ENCODE measurements around the gene PSKH1. TPM values are rescaled to one million over a fixed set of nuclear protein-coding genes. Genes with fewer than 3 reads are reported as not detected.
A peak's percentile ranks its signal among the peaks of the same experiment; 100 is the strongest.

Gene PSKH1
- total RNA-seq, 1 donor from 2014 or later: 22.6 TPM

- intact Hi-C loops (cut with DNase I): no loop called here
- DNase-seq (ENCODE audit: low spot score): no peak
These were observed 51.8 kb downstream of the PSKH1 start for GRCh38 chr16:67944690-67945391.

DNA sequence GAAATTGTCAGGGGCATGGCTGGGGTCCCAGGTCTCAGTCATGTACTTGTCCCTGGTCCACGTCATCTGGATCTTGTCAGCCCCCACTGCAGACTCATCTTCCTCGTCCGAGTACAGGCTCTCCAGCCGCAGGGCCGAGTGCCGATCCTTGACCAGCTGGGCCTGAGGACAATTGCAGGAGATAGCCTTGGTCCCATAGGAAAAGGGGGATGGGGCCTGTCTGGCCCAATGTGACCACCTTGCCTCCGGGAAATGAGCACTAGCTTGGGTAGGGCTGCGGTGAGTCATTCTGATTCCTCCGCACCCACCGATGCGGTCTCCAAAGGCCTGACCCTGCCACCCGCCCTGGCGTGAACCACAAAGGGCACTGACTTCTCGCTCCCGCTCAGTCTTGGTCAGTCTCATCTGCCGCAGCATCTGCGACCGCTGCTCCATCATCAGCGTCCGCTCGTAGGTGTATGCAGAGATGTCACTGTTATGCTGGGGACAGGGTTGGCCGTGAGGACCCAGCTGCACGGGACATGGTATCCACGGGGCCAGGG, 52.4 kb downstream of the PSKH1 start:
- intact Hi-C loops (cut with DNase I): no loop called here
- DNase-seq (ENCODE audit: low spot score): no peak

- no peak for DNase-seq (ENCODE audit: low spot score)
- intact Hi-C loops (cut with DNase I): no loop called here
These were observed 53.1 kb downstream of the PSKH1 start for GRCh38 chr16:67946128-67946569.

DNA sequence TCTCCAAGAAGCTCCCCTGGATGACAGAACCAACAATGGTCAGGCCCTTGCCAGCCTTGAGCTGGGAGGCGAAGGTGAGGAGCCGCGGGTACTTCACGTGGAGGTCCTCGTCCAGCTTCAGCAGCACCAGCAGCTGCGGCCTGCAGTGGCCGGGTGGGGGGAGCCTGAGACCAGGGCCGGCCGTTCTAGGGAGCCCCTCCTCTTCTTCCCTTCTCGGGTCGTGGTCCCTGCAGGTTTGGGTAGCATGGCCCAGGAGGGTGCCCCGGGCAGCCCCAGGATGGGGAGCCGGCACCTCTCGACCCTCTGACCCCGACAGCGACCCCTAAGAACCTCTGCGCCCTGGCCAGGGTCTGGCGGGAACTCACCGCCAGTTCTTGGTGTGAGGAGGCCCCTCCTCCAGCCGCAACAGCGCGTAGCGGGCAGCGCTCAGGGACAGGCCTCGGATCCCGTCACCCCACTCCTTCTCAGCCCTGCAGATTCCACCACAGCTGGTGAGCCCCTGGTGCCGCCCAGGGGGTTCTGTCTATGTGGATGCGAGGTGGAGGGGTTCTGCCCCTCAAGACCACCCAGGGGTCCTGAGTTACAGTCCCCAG, 54.0 kb downstream of the PSKH1 start:
- intact Hi-C loops (cut with DNase I): no loop called here
- DNase-seq (ENCODE audit: low spot score): no peak

GRCh38 chr16:67948015-67948414, 55.0 kb downstream of the PSKH1 start:
- DNase-seq (ENCODE audit: low spot score): no peak
- intact Hi-C loops (cut with DNase I): no loop called here

DNA sequence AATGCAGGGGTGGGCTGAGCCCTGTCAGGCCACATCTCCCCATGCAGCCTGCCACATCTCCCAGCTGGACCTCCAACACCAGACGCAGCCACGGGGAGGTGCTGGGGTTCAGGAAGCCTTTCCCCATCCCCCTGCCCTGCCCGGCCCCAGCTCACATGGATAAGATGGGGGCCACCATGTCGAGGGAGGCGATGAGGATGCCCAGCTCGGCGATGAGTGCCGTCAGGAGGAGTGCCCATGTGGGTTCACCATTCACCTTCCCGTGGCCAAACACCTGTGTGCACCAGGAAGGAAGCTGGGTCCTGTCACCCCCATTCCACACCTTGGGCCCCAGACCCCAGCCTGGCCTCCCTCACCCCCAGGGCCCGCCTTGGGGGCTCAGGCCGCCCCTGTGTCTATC, 56.6 kb downstream of the PSKH1 start:
- no peak for DNase-seq (ENCODE audit: low spot score)
- intact Hi-C loops (cut with DNase I): no loop called here

DNA sequence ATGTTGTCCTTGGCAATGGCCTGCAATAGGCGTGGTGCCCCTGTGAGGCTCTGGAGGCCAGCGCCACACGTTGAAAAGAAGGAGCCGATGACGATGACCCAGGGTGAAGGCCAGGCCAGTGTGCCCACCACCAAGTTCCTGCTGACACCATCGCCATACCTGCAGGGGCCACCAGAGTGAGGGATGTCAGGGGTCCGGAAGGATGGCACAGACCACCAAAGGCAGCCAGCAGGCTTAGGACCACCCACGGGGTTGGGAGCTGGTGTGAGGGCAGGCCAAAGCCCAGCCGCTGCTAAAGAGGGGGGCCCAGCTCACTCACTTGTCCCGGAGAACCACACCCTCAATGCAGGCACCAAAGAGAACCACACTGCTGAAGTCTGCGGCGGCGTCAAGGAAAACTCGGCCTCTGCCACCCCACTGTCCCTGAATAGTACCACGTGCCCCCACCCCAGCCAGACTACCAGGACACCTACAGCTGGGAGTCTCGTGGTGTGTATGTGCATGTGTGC, 57.3 kb downstream of the PSKH1 start:
- DNase-seq (ENCODE audit: low spot score): no peak
- intact Hi-C loops (cut with DNase I): no loop called here

DNA sequence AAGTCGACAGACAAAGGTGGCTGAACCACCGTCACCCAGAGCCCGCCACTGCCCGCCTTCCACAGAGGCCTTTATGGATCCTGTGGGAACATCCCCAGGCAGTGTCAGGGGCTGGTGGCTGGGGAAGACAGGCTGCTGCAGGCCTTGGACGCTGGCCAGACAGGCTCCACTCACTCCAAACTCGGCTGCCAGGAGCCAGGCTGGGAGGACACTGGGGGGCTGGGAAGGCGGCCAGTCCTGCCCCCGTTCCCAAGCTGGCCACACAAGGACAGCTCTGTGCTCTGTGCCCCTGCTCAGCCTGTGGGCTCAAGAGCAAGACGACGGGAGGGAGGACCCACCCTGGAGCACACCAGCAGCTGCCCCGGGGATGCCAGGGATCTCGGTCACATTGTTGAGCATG, 58.4 kb downstream of the PSKH1 start:
- intact Hi-C loops (cut with DNase I): no loop called here
- peak; percentile 85 for DNase-seq (ENCODE audit: low spot score)

GRCh38 chr16:67953641-67954375, 60.8 kb downstream of the PSKH1 start:
- intact Hi-C loops (cut with DNase I): no loop called here
- DNase-seq (ENCODE audit: low spot score): no peak

GRCh38 chr16:67954421-67955196, 61.6 kb downstream of the PSKH1 start:
- intact Hi-C loops (cut with DNase I): no loop called here
- DNase-seq (ENCODE audit: low spot score): no peak

DNA sequence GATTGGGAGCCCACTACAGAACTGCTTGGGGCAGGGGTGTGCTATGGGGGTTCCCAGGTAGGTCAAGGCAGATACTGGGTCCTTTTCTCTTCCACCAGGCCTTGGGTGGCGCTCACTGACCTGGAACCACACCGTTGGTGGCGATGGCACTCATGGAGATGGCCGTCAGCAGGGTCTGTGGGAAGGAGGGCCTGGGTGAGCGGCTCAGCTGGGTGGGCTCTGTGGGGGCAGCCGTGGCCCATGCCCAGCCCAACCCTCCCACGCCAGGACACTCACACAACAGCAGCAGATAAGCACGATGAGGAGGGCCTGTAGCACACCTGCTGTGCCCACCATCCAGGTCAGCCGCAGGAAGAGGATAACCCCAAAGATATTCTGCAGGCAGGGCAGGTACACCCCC, 64.6 kb downstream of the PSKH1 start:
- intact Hi-C loops (cut with DNase I): no loop called here
- DNase-seq (ENCODE audit: low spot score): no peak

GRCh38 chr16:67959536-67960329, 66.7 kb downstream of the PSKH1 start:
- intact Hi-C loops (cut with DNase I): no loop called here
- peak; percentile 92 for DNase-seq (ENCODE audit: low spot score)

GRCh38 chr16:67961551-67961957, 68.5 kb downstream of the PSKH1 start:
- intact Hi-C loops (cut with DNase I): no loop called here
- no peak for DNase-seq (ENCODE audit: low spot score)

- intact Hi-C loops (cut with DNase I): no loop called here
- DNase-seq (ENCODE audit: low spot score): no peak
These were observed 69.1 kb downstream of the PSKH1 start for GRCh38 chr16:67962135-67962534.

DNA sequence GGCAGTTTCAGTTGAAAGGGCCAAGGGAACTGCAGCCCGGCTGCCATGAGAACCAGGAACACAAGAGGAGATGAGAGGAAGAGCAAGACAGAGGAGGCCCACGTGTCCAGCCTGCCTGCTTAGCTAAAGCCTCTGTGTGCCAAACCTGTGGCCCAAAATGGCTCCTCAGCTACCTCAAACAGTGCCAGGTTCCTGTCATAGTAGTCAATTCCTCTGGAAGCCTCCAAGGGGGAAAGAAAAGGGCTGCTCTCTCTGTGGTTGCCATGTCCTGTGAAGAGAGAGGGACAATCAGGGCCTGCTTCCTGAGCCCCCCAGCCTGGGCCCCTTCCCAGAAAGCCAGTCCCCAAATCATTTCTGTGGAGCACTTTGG, 70.2 kb downstream of the PSKH1 start:
- intact Hi-C loops (cut with DNase I): no loop called here
- DNase-seq (ENCODE audit: low spot score): no peak

DNA sequence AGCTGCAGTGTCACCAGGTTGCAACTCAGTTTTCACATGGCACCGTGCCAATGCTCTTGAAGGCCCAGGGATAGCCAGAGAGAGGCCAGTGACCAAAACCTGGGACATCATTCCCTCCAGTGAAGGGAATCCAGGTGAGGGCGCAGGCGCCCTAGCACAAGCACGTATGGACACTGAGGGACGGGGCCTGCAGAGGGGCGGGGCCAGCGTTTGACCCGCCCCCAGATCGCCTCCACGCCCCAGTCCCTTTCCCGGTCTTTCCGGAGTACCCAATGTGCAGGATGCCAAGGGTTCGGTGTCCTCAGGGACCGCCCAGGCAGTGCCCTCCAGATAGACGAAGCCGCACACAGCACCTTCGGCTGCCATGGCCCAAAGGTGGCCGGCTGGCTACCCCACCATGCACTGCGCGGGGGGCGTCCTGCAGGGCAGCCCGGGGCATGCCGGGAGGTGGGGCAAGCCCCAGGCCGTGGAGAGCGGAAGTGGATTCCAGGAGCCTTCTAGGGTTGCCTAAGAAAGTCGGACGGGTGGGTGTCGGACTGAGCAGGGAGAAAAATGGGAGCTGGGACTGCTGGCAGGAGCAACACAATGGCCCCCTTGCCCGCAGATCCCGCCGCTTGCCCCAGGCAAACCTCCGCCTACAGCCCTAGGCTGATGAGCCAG, 70.7 kb downstream of the PSKH1 start:
- intact Hi-C loops (cut with DNase I): loop anchor here (2.0 kb wide), 1 partner anchor 23 kb away; no protein-coding TSS in a partner anchor
- DNase-seq (ENCODE audit: low spot score): no peak

DNA sequence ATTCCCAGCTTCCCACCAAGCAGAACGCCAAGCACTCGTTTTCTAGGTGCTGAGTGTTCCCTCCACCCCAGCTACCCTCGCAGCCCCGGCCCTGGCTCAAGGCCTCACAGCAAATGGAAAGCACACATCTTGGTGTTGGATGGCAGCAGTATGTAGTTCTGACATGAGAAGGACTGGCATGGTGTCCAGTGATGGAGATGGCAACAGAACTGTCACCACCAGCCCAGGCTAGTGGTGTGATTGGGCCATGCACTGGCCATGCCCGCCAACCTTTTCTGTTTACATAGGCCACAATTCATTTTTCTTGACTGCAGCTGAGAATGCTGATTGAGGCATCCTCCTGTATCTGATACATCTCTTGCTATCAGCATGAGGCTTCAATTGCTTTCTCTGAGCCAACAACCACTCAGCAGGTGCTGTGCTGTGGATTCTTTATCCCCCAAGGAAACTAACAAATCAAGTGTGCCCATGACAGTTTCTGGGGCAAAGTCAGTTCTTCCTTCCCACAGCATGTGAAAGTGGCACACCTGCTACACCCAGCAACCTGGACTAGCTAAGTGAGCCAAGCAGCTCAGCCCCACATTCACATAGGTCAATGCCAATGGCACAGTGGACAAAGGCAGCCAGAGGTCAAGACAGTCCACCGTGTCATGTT, 71.5 kb downstream of the PSKH1 start:
- no peak for DNase-seq (ENCODE audit: low spot score)
- intact Hi-C loops (cut with DNase I): loop anchor here (2.0 kb wide), 1 partner anchor 24 kb away; no protein-coding TSS in a partner anchor
